Measurements from ENCODE around the gene KRT32.

DNA sequence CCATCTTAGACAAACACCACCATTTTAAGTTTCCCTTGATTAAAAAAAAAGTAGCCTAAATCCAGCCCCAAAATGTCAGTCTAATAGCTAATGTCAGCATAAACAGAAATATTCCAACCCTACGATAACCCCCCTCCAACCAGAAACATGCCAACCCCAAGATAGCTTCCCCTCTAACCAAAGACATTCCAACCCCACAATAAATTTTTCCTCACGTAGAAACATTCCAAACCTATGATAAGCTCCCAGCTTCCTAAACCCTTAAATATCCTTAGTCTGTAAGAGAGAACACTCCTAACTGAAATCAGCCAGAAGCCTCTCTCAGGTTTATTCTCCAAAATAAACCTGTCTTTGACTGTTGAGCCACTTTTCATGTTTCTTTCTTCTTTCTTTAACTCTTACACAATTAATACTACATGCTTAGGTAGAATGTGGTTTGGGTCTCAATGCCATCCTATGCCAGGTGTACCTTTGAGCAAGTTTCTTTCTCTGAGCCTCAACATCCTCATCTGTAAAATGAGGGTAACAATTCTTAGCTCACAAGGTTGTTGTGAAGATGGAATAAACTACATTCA lies 15.9 kb downstream of the KRT32 start:
- TF ChIP-seq, protein P1, sequence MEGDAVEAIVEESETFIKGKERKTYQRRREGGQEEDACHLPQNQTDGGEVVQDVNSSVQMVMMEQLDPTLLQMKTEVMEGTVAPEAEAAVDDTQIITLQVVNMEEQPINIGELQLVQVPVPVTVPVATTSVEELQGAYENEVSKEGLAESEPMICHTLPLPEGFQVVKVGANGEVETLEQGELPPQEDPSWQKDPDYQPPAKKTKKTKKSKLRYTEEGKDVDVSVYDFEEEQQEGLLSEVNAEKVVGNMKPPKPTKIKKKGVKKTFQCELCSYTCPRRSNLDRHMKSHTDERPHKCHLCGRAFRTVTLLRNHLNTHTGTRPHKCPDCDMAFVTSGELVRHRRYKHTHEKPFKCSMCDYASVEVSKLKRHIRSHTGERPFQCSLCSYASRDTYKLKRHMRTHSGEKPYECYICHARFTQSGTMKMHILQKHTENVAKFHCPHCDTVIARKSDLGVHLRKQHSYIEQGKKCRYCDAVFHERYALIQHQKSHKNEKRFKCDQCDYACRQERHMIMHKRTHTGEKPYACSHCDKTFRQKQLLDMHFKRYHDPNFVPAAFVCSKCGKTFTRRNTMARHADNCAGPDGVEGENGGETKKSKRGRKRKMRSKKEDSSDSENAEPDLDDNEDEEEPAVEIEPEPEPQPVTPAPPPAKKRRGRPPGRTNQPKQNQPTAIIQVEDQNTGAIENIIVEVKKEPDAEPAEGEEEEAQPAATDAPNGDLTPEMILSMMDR (IDR thresholded peaks at IDR 0.05 in 8 of 11, conservative IDR thresholded peaks at IDR 0.05 in 3 of 11), result no peak
- TF ChIP-seq POLR2AphosphoS5 (IDR thresholded peaks at IDR 0.05) (no peak), POLR2A (IDR thresholded peaks at IDR 0.05) (no peak)
